GM23338 (cell line): ENCODE measurements around the gene BHLHE41.

Experiments used
- EZH2 ChIP-seq: fragments of 200-600 bp; sonication (generic); IDR thresholded peaks from one replicate; pipeline ENCODE4 v1.8.0; 2017; ENCODE audit warnings: antibody characterized with exemption, mild to moderate bottlenecking, low read depth; ENCODE audit not compliant: unreplicated experiment
- EZH2phosphoT487 ChIP-seq: fragments of 200-600 bp; sonication (generic); IDR thresholded peaks from one replicate; pipeline ENCODE4 v1.8.1; 2018; ENCODE audit warnings: antibody characterized with exemption; ENCODE audit not compliant: unreplicated experiment
- POLR2AphosphoS5 ChIP-seq: IDR thresholded peaks from 2 replicates; pipeline ENCODE4 v1.6.1; 2016; ENCODE audit warnings: antibody characterized with exemption, low read depth
- STAT1 ChIP-seq: IDR thresholded peaks from one replicate; pipeline ENCODE4 v1.6.1; 2016; ENCODE audit warnings: antibody characterized with exemption; ENCODE audit not compliant: unreplicated experiment
- ZNF114 ChIP-seq: fragments of 250-450 bp; sonication (Bioruptor Pico); IDR thresholded peaks from 2 replicates; pipeline ENCODE4 v1.5.0; 2020; ENCODE audit warnings: mild to moderate bottlenecking, moderate library complexity
- TF ChIP-seq, protein P1 (sequence below), 2 experiments: fragments of 200-600 bp in 1 of 2; sonication (generic) in 1 of 2; conservative IDR thresholded peaks; 2 replicates each; pipeline versions ENCODE4 v1.5.1 to v1.6.1; 2016 to 2017; ENCODE audit warnings: antibody characterized with exemption in 2 of 2, low read depth in 2 of 2, mild to moderate bottlenecking in 2 of 2, moderate library complexity in 1 of 2
- TF ChIP-seq, protein P2 (sequence below): IDR thresholded peaks from one replicate; pipeline ENCODE4 v1.6.1; 2018; ENCODE audit warnings: antibody characterized with exemption; ENCODE audit not compliant: unreplicated experiment
- TF ChIP-seq, protein P3 (sequence below): IDR thresholded peaks from 2 replicates; pipeline ENCODE4 v1.6.1; 2016; ENCODE audit warnings: antibody characterized with exemption

DNA sequence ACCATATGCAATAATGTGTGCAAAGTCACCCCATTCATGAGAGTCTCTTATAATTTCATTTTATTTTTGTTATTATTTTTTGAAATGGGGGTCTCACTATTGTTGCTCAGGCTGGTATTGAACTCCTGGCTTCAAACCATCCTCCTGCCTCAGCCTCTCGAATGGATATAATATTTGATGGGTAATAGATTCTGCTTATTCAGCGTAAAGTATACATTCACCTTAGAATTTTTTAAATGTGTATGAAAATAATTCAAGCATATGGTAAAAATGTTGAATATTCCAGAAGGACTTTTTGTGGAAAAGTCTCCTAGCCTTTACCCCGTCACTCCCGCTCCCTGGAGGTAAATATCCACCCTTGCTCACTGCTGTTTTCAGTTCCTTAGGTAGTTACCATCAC, 47.2 kb upstream of the BHLHE41 start:
- TF ChIP-seq, protein P1, sequence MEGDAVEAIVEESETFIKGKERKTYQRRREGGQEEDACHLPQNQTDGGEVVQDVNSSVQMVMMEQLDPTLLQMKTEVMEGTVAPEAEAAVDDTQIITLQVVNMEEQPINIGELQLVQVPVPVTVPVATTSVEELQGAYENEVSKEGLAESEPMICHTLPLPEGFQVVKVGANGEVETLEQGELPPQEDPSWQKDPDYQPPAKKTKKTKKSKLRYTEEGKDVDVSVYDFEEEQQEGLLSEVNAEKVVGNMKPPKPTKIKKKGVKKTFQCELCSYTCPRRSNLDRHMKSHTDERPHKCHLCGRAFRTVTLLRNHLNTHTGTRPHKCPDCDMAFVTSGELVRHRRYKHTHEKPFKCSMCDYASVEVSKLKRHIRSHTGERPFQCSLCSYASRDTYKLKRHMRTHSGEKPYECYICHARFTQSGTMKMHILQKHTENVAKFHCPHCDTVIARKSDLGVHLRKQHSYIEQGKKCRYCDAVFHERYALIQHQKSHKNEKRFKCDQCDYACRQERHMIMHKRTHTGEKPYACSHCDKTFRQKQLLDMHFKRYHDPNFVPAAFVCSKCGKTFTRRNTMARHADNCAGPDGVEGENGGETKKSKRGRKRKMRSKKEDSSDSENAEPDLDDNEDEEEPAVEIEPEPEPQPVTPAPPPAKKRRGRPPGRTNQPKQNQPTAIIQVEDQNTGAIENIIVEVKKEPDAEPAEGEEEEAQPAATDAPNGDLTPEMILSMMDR (conservative IDR thresholded peaks at IDR 0.05; ENCODE audit: low read depth in 2 of 2), result no peak
- TF ChIP-seq STAT1, result no peak
- TF ChIP-seq ZNF114 (CRISPR knock-in tag), result no peak
- TF ChIP-seq EZH2, result no peak
- TF ChIP-seq EZH2phosphoT487, result no peak
- TF ChIP-seq, protein P2, sequence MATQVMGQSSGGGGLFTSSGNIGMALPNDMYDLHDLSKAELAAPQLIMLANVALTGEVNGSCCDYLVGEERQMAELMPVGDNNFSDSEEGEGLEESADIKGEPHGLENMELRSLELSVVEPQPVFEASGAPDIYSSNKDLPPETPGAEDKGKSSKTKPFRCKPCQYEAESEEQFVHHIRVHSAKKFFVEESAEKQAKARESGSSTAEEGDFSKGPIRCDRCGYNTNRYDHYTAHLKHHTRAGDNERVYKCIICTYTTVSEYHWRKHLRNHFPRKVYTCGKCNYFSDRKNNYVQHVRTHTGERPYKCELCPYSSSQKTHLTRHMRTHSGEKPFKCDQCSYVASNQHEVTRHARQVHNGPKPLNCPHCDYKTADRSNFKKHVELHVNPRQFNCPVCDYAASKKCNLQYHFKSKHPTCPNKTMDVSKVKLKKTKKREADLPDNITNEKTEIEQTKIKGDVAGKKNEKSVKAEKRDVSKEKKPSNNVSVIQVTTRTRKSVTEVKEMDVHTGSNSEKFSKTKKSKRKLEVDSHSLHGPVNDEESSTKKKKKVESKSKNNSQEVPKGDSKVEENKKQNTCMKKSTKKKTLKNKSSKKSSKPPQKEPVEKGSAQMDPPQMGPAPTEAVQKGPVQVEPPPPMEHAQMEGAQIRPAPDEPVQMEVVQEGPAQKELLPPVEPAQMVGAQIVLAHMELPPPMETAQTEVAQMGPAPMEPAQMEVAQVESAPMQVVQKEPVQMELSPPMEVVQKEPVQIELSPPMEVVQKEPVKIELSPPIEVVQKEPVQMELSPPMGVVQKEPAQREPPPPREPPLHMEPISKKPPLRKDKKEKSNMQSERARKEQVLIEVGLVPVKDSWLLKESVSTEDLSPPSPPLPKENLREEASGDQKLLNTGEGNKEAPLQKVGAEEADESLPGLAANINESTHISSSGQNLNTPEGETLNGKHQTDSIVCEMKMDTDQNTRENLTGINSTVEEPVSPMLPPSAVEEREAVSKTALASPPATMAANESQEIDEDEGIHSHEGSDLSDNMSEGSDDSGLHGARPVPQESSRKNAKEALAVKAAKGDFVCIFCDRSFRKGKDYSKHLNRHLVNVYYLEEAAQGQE, result no peak
- TF ChIP-seq POLR2AphosphoS5, result no peak
- TF ChIP-seq, protein P3, sequence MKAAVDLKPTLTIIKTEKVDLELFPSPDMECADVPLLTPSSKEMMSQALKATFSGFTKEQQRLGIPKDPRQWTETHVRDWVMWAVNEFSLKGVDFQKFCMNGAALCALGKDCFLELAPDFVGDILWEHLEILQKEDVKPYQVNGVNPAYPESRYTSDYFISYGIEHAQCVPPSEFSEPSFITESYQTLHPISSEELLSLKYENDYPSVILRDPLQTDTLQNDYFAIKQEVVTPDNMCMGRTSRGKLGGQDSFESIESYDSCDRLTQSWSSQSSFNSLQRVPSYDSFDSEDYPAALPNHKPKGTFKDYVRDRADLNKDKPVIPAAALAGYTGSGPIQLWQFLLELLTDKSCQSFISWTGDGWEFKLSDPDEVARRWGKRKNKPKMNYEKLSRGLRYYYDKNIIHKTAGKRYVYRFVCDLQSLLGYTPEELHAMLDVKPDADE, result no peak
